A549 treated with AZD9567 at 1 μM for 4 hours (cell line): Measurements from ENCODE around the gene SARS2. TPM values are rescaled to one million over a fixed set of nuclear protein-coding genes. Genes with fewer than 3 reads are reported as not detected.

Source experiments
- total RNA-seq: library from RNA; stranded (reverse); fragments of 200-300 nt; extraction: Qiagen RNA extraction; gene quantifications from 5 replicates; pipeline ENCODE4 v1.2.3, GENCODE V29; 2022; ENCODE audit not compliant: insufficient read depth

SARS2 gene
- total RNA-seq = 56.5 to 71.5 TPM (median 60.9 TPM) in 5 replicates

DNA sequence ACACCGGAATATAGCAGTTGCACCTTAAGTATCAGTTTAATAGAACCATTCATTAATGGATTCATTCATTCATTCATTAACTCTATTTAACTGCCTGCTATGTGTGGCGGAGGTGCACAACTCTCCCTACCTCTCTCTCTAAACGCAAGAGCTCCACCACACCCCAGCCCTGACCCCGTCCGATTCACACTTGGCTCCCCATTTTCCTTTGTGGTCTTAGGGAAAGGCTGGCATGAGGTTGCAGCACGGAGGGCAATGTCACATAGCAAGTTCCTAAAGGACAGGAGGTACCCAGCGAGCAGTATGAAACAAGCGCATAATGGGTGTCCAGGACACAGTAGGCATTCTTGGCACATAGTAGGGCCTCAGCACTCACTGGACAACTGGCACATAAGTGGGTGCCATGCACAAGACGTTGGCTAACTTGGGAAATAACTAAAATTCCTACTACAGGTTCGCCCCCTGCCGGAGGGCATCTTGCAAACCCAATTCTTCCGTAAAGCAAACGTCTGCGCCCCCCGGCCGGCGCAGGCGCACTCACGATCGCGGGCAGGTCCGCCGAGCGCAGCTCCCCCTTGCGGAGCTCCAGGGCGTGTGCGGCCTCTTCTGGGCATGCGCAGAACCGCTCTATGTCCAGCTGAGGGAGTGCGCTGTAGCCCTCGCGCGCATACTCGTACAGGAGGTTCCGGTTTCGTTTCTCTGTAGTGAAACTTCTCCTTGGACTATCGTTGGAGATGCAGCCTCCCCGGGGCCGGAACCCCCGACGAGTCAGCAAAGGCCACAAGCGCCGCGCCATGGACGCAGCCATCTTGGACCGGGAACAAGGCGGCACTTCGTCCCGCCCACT is at the start of gene SARS2:
SARS2 (minus strand) TSS at position 835 of the 847 bp plus-strand sequence; CDS start at position 808, 27 bp downstream.

GRCh38 chr19:38975214-38975860 is 44.8 kb upstream of the SARS2 start, which contains the start of gene FBXO17:
Gene FBXO17 (minus strand): TSS chr19:38975742. CDS start chr19:38950319, 25,423 bp downstream.

GRCh38 chr19:38930776-38931520 is 385 bp upstream of the SARS2 start, which contains the start of gene MRPS12:
Gene MRPS12 (plus strand): TSS chr19:38930944. CDS start chr19:38931295, 351 bp downstream.

GRCh38 chr19:38899447-38900201 is 30.9 kb downstream of the SARS2 start, which contains the start of the genes NFKBIB and SIRT2:
Gene NFKBIB (plus strand): TSS chr19:38899969. CDS start chr19:38900033, 64 bp downstream.
Gene SIRT2 (minus strand): TSS chr19:38899618. CDS start chr19:38899521, 97 bp downstream.

GRCh38 chr19:38877781-38878574 is 52.6 kb downstream of the SARS2 start, which contains the start of gene RINL:
Gene RINL (minus strand): TSS chr19:38878275. CDS start chr19:38876742, 1,533 bp downstream.

Other genes starting within 250 kb of the SARS2 start
- 4.3 to 7.3 TPM (median 5.5 TPM) in 5 replicates for gene CAPN12, start 186.3 kb downstream of the SARS2 start, total RNA-seq
- 0.23 TPM in 1 of 5 replicates, not detected in the others for gene LGALS7, start 157.2 kb downstream of the SARS2 start, total RNA-seq
- 0.42 to 0.57 TPM (median 0.46 TPM) in 3 of 5 replicates, not detected in the others for gene LGALS7B, start 141.6 kb downstream of the SARS2 start, total RNA-seq
- 0.49 to 1.0 TPM (median 0.60 TPM) in 4 of 5 replicates, not detected in the other for gene LGALS4, start 117.8 kb downstream of the SARS2 start, total RNA-seq
- gene ECH1, start 99.0 kb downstream of the SARS2 start, total RNA-seq = 264 to 308 TPM (median 279 TPM) in 5 replicates
- 319 to 411 TPM (median 329 TPM) in 5 replicates for gene HNRNPL, start 80.8 kb downstream of the SARS2 start, total RNA-seq
- gene RINL, start 52.5 kb downstream of the SARS2 start, total RNA-seq = 1.6 to 10.9 TPM (median 2.5 TPM) in 5 replicates
- gene SIRT2, start 31.1 kb downstream of the SARS2 start, total RNA-seq = 35.3 to 38.9 TPM (median 36.2 TPM) in 5 replicates
- gene NFKBIB, start 30.8 kb downstream of the SARS2 start, total RNA-seq = 67.2 to 126 TPM (median 97.7 TPM) in 5 replicates
- 0.72 to 1.1 TPM (median 0.89 TPM) in 4 of 5 replicates, not detected in the other for gene CCER2, start 18.6 kb downstream of the SARS2 start, total RNA-seq
- gene MRPS12, start 181 bp upstream of the SARS2 start, total RNA-seq = 240 to 311 TPM (median 272 TPM) in 5 replicates
- 51.9 to 84.2 TPM (median 80.0 TPM) in 5 replicates for gene FBXO17, start 45.0 kb upstream of the SARS2 start, total RNA-seq
- gene FBXO27, start 101.8 kb upstream of the SARS2 start, total RNA-seq = 3.0 to 6.9 TPM (median 3.8 TPM) in 5 replicates
- 0.03 to 0.07 TPM (median 0.05 TPM) in 3 of 5 replicates, not detected in the others for gene ACP7, start 153.6 kb upstream of the SARS2 start, total RNA-seq
- 88.0 to 108 TPM (median 104 TPM) in 5 replicates for gene PAK4, start 195.0 kb upstream of the SARS2 start, total RNA-seq